22Rv1 (cell line): ENCODE measurements around the gene AMIGO1.
"Not testable (repeated sequence)": the region's sequence is repeated elsewhere in the genome, so short reads cannot be mapped to it uniquely, and the experiment has no call there.

Experiments used
- H3K27ac ChIP-seq: fragments of 450-650 bp; 2 replicates; pipeline ENCODE4 v1.5.1; 2017
- ZFX ChIP-seq: fragments of 450-650 bp; IDR thresholded peaks from 2 replicates; pipeline ENCODE4 v1.6.1; 2017; ENCODE audit warnings: antibody characterized with exemption, borderline replicate concordance
- TF ChIP-seq, protein P1 (sequence below): fragments of 450-650 bp; IDR thresholded peaks from 2 replicates; pipeline ENCODE4 v1.5.1; 2017; ENCODE audit warnings: mild to moderate bottlenecking

The AMIGO1 gene

DNA sequence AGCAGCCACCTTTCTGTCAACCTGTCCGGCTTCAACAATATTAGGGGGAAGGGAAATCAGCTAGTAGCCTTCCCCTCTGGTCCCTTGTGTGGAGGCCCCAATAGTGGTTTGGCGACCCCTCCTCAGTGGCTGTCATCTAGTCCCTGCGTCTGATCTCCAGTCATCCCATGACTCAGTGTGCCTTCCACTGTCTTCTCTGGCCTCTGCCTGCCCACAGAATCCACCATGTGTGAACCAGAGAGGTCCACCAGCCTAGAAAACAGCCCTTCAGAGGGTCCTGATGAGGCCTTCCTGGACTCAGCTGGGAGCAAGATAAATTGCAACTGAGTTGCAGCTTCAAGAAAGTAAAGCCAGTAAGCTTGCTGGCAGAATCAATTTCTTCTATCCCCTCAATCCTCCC, 29.6 kb downstream of the AMIGO1 start:
- TF ChIP-seq, protein P1, sequence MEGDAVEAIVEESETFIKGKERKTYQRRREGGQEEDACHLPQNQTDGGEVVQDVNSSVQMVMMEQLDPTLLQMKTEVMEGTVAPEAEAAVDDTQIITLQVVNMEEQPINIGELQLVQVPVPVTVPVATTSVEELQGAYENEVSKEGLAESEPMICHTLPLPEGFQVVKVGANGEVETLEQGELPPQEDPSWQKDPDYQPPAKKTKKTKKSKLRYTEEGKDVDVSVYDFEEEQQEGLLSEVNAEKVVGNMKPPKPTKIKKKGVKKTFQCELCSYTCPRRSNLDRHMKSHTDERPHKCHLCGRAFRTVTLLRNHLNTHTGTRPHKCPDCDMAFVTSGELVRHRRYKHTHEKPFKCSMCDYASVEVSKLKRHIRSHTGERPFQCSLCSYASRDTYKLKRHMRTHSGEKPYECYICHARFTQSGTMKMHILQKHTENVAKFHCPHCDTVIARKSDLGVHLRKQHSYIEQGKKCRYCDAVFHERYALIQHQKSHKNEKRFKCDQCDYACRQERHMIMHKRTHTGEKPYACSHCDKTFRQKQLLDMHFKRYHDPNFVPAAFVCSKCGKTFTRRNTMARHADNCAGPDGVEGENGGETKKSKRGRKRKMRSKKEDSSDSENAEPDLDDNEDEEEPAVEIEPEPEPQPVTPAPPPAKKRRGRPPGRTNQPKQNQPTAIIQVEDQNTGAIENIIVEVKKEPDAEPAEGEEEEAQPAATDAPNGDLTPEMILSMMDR, result no peak
- TF ChIP-seq ZFX, result no peak
- H3K27ac ChIP-seq, result no peak overlapping the region

DNA sequence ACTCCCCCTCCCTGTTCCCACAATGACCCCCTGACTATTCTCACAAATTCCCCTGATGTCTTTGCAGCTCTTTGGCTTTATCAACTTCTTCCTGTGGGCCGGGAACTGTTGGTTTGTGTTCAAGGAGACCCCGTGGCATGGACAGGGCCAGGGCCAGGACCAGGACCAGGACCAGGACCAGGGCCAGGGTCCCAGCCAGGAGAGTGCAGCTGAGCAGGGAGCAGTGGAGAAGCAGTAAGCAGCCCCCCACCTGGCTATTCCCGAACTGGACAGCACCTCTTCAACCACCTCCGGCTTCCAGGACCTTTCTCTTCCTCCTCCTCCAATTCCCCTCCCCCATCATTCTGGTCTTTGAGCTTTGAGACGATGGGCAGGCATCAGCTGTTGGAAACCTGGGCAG, 30.2 kb downstream of the AMIGO1 start:
- no peak overlapping the region for H3K27ac ChIP-seq
- TF ChIP-seq ZFX, result no peak
- TF ChIP-seq, protein P1, result no peak

DNA sequence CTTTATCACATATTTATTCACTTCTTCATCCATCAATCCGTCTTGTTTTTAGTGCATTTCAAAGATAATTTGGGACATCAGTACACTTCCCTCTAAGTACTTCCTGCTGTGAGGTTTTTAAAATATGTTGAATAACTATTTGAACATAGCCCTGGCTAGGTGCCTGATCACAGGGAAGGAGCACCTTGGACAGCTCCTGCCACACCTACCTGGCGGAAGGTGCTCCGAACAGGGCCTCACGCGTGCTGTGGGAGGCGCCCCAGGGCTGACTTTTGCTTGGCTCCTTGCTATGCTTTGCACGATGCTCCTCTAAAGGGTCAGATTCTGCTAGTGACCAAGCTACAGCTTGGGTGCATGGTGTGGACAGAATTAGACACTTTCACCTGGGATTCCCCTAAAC, 30.7 kb downstream of the AMIGO1 start:
- TF ChIP-seq ZFX, result no peak
- TF ChIP-seq, protein P1, result no peak
- H3K27ac ChIP-seq, result no peak overlapping the region

DNA sequence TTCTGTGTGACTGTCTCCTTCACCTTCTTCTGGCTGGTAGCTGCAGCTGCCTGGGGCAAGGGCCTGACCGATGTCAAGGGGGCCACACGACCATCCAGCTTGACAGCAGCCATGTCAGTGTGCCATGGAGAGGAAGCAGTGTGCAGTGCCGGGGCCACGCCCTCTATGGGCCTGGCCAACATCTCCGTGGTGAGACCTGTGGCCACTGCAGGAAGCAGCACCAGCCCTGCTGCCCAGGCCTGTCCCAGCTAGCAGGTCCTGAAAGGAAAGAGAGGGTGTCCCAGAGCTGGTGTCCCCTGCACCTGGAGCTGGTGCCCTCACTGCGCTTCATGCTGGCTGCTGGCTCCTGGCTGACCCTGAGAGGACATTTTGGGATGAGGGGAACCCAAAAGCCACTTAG, 31.7 kb downstream of the AMIGO1 start:
- TF ChIP-seq ZFX, result no peak
- TF ChIP-seq, protein P1, result no peak

GRCh38 chr1:109476825-109477224, 32.7 kb downstream of the AMIGO1 start:
- TF ChIP-seq, protein P1, result no peak
- no peak for TF ChIP-seq ZFX
- H3K27ac ChIP-seq, result no peak overlapping the region

More for the DNA sequence above, 31.7 kb downstream of the AMIGO1 start:
- no peak overlapping the region for H3K27ac ChIP-seq

- no peak overlapping the region for H3K27ac ChIP-seq
- TF ChIP-seq ZFX, result no peak
- TF ChIP-seq, protein P1, result no peak
Measured at GRCh38 chr1:109475261-109475660, 34.3 kb downstream of the AMIGO1 start.

GRCh38 chr1:109474697-109475096, 34.8 kb downstream of the AMIGO1 start:
- TF ChIP-seq ZFX, result no peak
- TF ChIP-seq, protein P1, result no peak
- H3K27ac ChIP-seq, result no peak overlapping the region

DNA sequence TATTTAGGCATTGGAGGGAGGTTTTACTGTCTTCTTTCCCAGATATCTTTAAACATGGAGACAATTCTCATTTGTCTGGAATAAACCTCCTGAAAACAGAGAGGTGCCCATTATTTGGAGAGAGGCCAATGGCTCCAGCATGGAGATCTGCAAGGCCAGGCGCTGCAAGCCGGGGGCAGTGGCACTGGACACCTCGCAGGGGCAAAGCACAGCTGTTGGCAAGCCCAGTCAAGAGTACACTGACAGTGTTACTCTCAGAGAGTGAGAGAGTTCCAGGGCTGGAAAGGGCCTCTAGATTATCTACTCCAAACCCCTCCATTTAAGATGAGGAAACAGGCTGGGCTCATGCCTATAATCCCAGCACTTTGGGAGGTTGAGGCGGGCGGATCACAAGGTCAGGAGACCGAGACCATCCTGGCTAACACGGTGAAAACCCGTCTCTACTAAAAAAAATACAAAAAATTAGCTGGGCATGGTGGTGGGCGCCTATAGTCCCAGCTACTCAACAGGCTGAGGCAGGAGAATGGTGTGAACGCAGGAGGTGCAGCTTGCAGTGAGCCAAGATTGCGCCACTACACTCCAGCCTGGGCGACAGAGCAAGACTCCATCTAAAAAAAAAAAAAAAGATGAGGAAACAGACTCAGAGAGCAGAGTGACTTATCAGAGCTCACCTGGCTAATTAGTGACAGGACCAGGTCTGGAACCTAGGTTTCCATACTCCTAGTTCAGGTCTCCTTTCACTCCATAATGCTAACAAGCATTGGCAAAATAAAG, 36.1 kb downstream of the AMIGO1 start:
- H3K27ac ChIP-seq, result not testable (repeated sequence)
